HG03565 (cell line): ENCODE data around the gene CARHSP1.
"Not testable (repeated sequence)": the region's sequence is repeated elsewhere in the genome, so short reads cannot be mapped to it uniquely, and the experiment has no call there.

Source experiments
- ATAC-seq: cut with Tn5 transposase; IDR thresholded peaks from one replicate; pipeline ENCODE4 v1.9.1; 2021; ENCODE audit warnings: mild to moderate bottlenecking, moderate library complexity; ENCODE audit not compliant: unreplicated experiment

Gene CARHSP1

GRCh38 chr16:8858994-8859912 is 9.6 kb downstream of the CARHSP1 start:
- ATAC-seq = no peak

GRCh38 chr16:8855972-8856371 is 12.8 kb downstream of the CARHSP1 start:
- no peak for ATAC-seq

- no peak for ATAC-seq
These were observed 13.6 kb downstream of the CARHSP1 start for GRCh38 chr16:8855051-8855786.

GRCh38 chr16:8854298-8854948 is 14.4 kb downstream of the CARHSP1 start:
- ATAC-seq = no peak

- no peak for ATAC-seq
These were observed 15.2 kb downstream of the CARHSP1 start for GRCh38 chr16:8853611-8854010.

GRCh38 chr16:8853150-8853549 is 15.7 kb downstream of the CARHSP1 start:
- no peak for ATAC-seq

- no peak for ATAC-seq
These were observed 16.3 kb downstream of the CARHSP1 start for GRCh38 chr16:8852534-8852933.

GRCh38 chr16:8851761-8852403 is 16.9 kb downstream of the CARHSP1 start:
- no peak for ATAC-seq

GRCh38 chr16:8850279-8850885 is 18.4 kb downstream of the CARHSP1 start:
- ATAC-seq = no peak

GRCh38 chr16:8849411-8850011 is 19.3 kb downstream of the CARHSP1 start:
- no peak for ATAC-seq

- no peak for ATAC-seq
These were observed 19.8 kb downstream of the CARHSP1 start for GRCh38 chr16:8848939-8849391.

- no peak for ATAC-seq
These were observed 20.4 kb downstream of the CARHSP1 start for GRCh38 chr16:8848231-8848938.

- no peak for ATAC-seq
These were observed 21.2 kb downstream of the CARHSP1 start for GRCh38 chr16:8847623-8848022.

- no peak for ATAC-seq
These were observed 21.7 kb downstream of the CARHSP1 start for GRCh38 chr16:8847145-8847544.

- no peak for ATAC-seq
These were observed 22.3 kb downstream of the CARHSP1 start for GRCh38 chr16:8846401-8846932.

- no peak for ATAC-seq
These were observed 23.0 kb downstream of the CARHSP1 start for GRCh38 chr16:8845699-8846298.

GRCh38 chr16:8843296-8843695 is 25.5 kb downstream of the CARHSP1 start:
- not testable (repeated sequence) for ATAC-seq

- ATAC-seq = not testable (repeated sequence)
These were observed 26.8 kb downstream of the CARHSP1 start for GRCh38 chr16:8842016-8842415.

GRCh38 chr16:8837594-8837993 is 31.2 kb downstream of the CARHSP1 start:
- ATAC-seq = not testable (repeated sequence)
